ENCODE results near the gene BICDL2. TPM values are rescaled to one million over a fixed set of nuclear protein-coding genes. Genes with fewer than 3 reads are reported as not detected.

Gene BICDL2
- total and polyA plus RNA-seq, 9 of the 15 experiments (the other 6 are each of a cell fraction or from before 2014, with no cell fraction given), result 0.09 to 0.28 (median 0.09) TPM; not detected in 6

- no peak for TF ChIP-seq NCOA6 (IDR thresholded peaks at IDR 0.05)
- no peak for TF ChIP-seq ZNF232 (CRISPR knock-in tag; IDR thresholded peaks at IDR 0.05)
- no peak for TF ChIP-seq ZNF551 (CRISPR knock-in tag; IDR thresholded peaks at IDR 0.05)
- no peak for TF ChIP-seq CREBBP (IDR thresholded peaks at IDR 0.05; ENCODE audit: low read depth, low read length)
- no peak for TF ChIP-seq ZC3H8 (IDR thresholded peaks at IDR 0.05)
- TF ChIP-seq GABPA (tag; conservative IDR thresholded peaks at IDR 0.05; ENCODE audit: low read depth), result no peak; the same call in 1 of the 2 replicates
- TF ChIP-seq ATF4 (CRISPR knock-in tag; IDR thresholded peaks at IDR 0.05), result no peak
- no peak for TF ChIP-seq ATF6 (CRISPR knock-in tag; IDR thresholded peaks at IDR 0.05)
- peak; percentile 18; the same call in 1 of the 2 replicates for TF ChIP-seq EP300 (IDR thresholded peaks at IDR 0.05; ENCODE audit: low read length)
- TF ChIP-seq ZNF23 (CRISPR knock-in tag; IDR thresholded peaks at IDR 0.05), result no peak
- TF ChIP-seq L3MBTL2 (IDR thresholded peaks at IDR 0.05), result peak; percentile 69
- TF ChIP-seq MYBL2 (IDR thresholded peaks at IDR 0.05; ENCODE audit: low read depth), result no peak
- TF ChIP-seq MYBL2 (CRISPR knock-in tag; IDR thresholded peaks at IDR 0.05; ENCODE audit: borderline replicate concordance), result no peak
- no peak for TF ChIP-seq HDAC3 (IDR thresholded peaks at IDR 0.05; ENCODE audit: borderline replicate concordance, partially characterized antibody)
- TF ChIP-seq MCM5 (IDR thresholded peaks at IDR 0.05; ENCODE audit: low read depth), result no peak
- no peak for TF ChIP-seq PYGO2 (tag; IDR thresholded peaks at IDR 0.05)
- TF ChIP-seq ZFP30 (CRISPR knock-in tag; IDR thresholded peaks at IDR 0.05; ENCODE audit: borderline replicate concordance), result no peak
- no peak for TF ChIP-seq ZBTB8A (IDR thresholded peaks at IDR 0.05; ENCODE audit: partially characterized antibody)
- TF ChIP-seq ZNF280B (CRISPR knock-in tag; IDR thresholded peaks at IDR 0.05), result no peak
- no peak for TF ChIP-seq U2AF2 (optimal IDR thresholded peaks at IDR 0.05; ENCODE audit: low read depth, low read length)
- no peak for TF ChIP-seq MTF1 (CRISPR knock-in tag; IDR thresholded peaks at IDR 0.05; ENCODE audit: borderline replicate concordance)
- TF ChIP-seq CREB1 (IDR thresholded peaks at IDR 0.05), result no peak
- peak; percentile 40; the same call in 1 of the 2 replicates for TF ChIP-seq CREB1 (CRISPR knock-in tag; IDR thresholded peaks at IDR 0.05)
- peak; percentile 19; the same call in 1 of the 2 replicates for TF ChIP-seq STAG1 (CRISPR knock-in tag; IDR thresholded peaks at IDR 0.05; ENCODE audit: borderline replicate concordance)
Measured at GRCh38 chr16:3003582-3004270, 33.0 kb downstream of the BICDL2 start (continued).

All from K562 (cell line).